HG03521 (cell line): ENCODE measurements around the gene IL1B.
A peak's percentile ranks its signal among the peaks of the same experiment; 100 is the strongest.

ENCODE experiments used
- ATAC-seq: cut with Tn5 transposase; IDR thresholded peaks from one replicate; pipeline ENCODE4 v1.9.1; 2021; ENCODE audit warnings: mild to moderate bottlenecking, moderate library complexity; ENCODE audit not compliant: unreplicated experiment

IL1B gene

GRCh38 chr2:112830682-112831512 is 5.7 kb downstream of the IL1B start:
- no peak for ATAC-seq

- ATAC-seq = no peak
These were observed 6.5 kb downstream of the IL1B start for GRCh38 chr2:112829961-112830681.

- no peak for ATAC-seq
These were observed 7.2 kb downstream of the IL1B start for GRCh38 chr2:112829101-112829960.

GRCh38 chr2:112828251-112828691 is 8.3 kb downstream of the IL1B start:
- ATAC-seq = no peak

DNA sequence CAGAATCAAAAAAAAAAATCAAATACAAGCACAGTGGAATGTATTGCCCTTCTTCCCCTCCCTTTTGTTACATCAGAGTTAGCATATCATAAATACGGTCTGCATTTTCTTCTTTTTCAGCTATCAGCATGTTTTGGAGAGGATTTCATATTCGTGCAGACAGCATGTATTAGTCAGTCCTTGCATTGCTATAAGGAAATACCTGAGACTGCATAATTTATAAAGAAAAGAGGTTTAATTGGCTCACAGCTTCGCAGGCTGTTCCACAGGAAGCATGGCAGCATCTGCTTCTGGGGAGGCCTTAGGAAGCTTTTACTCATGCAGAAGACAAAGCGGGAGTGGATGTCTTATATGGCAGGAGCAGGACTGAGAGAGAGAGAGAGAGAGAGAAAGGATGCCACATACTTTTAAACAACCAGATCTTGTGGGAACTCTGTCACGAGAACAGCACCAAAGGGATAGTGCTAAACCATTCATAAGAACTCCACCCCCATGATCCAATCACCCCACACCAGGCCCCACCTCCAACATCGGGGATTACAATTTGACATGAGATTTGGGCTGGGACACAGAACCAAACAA is 8.9 kb downstream of the IL1B start:
- ATAC-seq = no peak

DNA sequence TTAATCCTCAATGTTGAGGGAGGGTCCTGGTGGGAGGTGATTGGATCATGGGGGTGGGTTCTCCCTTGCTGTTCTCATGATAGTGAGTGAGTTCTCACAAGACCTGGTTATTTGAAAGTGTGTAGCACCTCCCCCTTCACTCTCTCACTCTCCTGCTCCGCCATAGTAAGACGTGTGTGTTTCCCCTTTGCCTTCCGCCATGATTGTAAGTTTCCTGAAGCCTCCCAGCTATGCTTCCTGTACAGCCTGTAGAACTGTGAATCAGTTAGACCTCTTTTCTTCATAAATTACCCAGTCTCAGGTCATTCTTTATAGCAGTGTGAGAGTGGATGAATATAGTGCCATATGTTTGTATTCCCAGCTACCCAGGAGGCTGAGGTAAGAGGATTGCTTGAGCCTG is 9.6 kb downstream of the IL1B start:
- no peak for ATAC-seq

DNA sequence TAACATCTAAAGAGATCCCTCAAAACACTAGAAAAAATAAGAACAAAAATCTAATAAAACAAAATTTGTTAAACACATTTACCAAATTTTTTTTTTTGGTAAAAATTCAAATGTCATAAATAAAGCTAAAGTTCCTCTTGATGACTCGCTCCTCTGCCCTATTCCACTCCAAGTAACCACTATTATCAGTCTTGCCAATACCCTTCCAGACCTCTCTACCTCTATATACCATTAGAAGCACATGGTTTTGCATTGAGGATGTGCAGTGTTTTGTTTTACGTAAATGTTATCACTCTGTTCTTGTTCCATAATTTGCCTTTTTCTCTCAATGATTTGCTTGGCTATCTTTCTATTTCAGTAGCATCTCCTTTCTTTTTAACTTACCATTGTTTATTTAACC is 10.9 kb downstream of the IL1B start:
- no peak for ATAC-seq

- no peak for ATAC-seq
These were observed 11.9 kb downstream of the IL1B start for GRCh38 chr2:112824694-112825085.

DNA sequence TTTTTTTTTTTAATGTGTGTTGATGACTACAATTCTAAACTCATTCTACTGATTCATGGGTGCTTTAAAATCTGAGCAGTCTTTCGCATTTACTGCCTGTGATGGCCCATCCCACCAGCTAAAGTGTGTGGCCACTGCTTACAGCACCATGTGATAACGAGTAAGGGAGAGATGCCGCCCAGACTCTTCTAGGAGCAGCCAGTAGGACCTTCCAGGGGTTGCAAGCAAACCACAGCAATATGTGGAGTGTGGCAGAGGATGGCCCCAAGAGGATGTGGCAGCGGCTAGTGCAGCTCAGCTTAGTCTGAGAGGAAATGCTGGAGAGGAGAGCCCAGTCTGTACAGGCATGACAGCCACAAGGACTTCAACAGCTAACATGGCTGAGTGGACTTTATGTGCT is 14.9 kb downstream of the IL1B start:
- ATAC-seq = no peak

GRCh38 chr2:112821142-112821541 is 15.4 kb downstream of the IL1B start:
- peak; percentile 79 for ATAC-seq

GRCh38 chr2:112820343-112820742 is 16.2 kb downstream of the IL1B start:
- ATAC-seq = no peak

GRCh38 chr2:112819081-112819480 is 17.5 kb downstream of the IL1B start:
- ATAC-seq = no peak

- ATAC-seq = no peak
These were observed 18.3 kb downstream of the IL1B start for GRCh38 chr2:112818094-112818902.

- no peak for ATAC-seq
These were observed 19.4 kb downstream of the IL1B start for GRCh38 chr2:112817082-112817689.

DNA sequence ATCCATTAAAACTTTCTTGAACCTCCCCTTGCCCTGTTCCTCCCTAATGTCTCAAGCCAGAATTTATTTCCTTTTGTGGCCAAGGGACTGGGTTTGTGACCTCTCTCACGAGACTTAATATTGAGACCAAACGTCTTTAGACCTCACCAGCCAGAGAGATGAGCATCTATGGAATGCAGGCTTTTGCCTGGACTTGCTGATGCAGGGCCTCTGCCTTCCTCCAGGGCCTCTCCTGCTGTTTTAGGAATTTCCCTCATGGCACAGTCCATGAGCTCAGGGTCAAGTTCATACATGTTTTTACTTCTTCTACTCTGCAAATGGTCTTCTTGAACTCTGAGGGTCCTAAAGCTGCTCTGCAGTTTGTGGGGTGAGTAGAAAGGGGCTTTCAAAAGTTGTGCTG is 22.3 kb downstream of the IL1B start:
- ATAC-seq = no peak

DNA sequence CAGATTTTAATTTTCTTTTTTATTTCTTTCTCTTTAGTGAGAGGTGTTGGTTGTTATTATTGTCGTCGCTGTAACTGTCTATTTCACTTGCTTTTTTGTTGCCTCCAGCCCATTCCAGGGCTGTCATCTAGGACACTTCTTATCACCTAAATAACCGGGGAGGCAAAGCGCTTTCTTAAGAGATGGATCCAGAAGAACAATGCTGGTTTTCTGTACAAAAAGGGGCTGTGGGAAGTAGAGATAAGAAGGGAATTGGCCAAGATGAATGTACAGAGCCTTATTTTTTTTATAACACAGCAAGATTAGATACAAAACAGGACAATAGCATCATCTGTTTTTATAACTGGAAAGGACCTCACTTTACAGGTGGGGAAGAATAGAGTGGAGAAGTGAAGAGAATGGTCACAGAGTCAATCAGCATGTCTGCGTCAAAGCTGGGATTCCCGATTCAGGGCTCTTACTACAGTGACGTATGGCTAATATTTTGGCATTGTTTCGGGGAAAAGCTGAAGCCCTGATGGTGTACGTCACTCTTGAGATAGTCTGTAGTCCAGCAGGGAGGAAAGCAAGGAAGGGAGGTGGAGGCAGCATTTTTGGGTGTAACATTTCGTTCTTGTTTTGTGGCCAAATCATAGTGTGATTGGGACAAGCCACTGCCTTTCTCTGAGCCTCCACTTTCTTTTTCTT is 23.2 kb downstream of the IL1B start:
- ATAC-seq = no peak

GRCh38 chr2:112812318-112813267 is 24.0 kb downstream of the IL1B start:
- no peak for ATAC-seq

GRCh38 chr2:112811841-112812306 is 24.7 kb downstream of the IL1B start:
- no peak for ATAC-seq
